ENCODE data around the gene GPATCH11. TPM values are rescaled to one million over a fixed set of nuclear protein-coding genes. Genes with fewer than 3 reads are reported as not detected.

The GPATCH11 gene
- total RNA-seq, 2 experiments from 2014 or later, result 11.6 to 24.5 TPM

- Histone ChIP-seq H3K4me2 (ENCODE audit: low read length) (no peak overlapping the region), H3K4me3 (ENCODE audit: low read depth, low read length, poor library complexity, severe bottlenecking) (no peak overlapping the region), H3K79me2 (ENCODE audit: insufficient read depth, low read depth, low read length) (peaks cover 10% of the 10 kb centered on the region; the same call in 1 of the 2 replicates), H3K27ac (ENCODE audit: low read depth, low read length, poor library complexity, severe bottlenecking) (no peak overlapping the region), H3K9me2 (ENCODE audit: insufficient read depth, low read length) (no peaks in the 10 kb centered on the region), H4K20me1 (ENCODE audit: insufficient read depth, low read length) (no peaks in the 10 kb centered on the region), H3K36me3 (ENCODE audit: insufficient read depth, low read length) (peaks cover 69% of the 10 kb centered on the region), H3K9me3 (ENCODE audit: low read length) (peaks cover 6% of the 10 kb centered on the region; the same call in 1 of the 2 replicates), H2AFZ (ENCODE audit: low read length) (no peak overlapping the region), H3K4me1 (ENCODE audit: insufficient read depth, low read length, poor library complexity, severe bottlenecking) (peaks cover 16% of the 10 kb centered on the region)
- DNase-seq (ENCODE audit: low spot score), result no peak
- TF ChIP-seq EZH2phosphoT487 (IDR thresholded peaks at IDR 0.05; ENCODE audit: borderline replicate concordance, low read depth, low read length) (no peak), CTCF (conservative IDR thresholded peaks at IDR 0.05; ENCODE audit: low read length) (no peak)
- intact Hi-C loops (cut with micrococcal nuclease; ENCODE audit: unreplicated experiment), result no loop called here
- POLR2A ChIA-PET, result interaction anchor here (0.7 to 1.5 kb wide), 2 partner anchors 11 to 625 kb away, joined by 3 to 8 read pairs; partner anchors contain the start of genes GPATCH11 and HEATR5B
- CTCF ChIA-PET (ENCODE audit: unreplicated experiment), result no interaction called here
- BruUV-seq (replicated peaks), result TSS peak; percentile 54
Measured at GRCh38 chr2:37096568-37096967, 12.2 kb downstream of the GPATCH11 start.

- DNase-seq (ENCODE audit: low spot score), result no peak
- H3K79me2 ChIP-seq (ENCODE audit: insufficient read depth, low read depth, low read length), result no peaks in the 10 kb centered on the region
- H3K4me1 ChIP-seq (ENCODE audit: insufficient read depth, low read length, poor library complexity, severe bottlenecking), result peaks cover under 1% of the 10 kb centered on the region
- intact Hi-C loops (cut with micrococcal nuclease; ENCODE audit: unreplicated experiment), result no loop called here
- no peaks in the 10 kb centered on the region for H4K20me1 ChIP-seq (ENCODE audit: insufficient read depth, low read length)
- peaks cover 58% of the 10 kb centered on the region for H3K36me3 ChIP-seq (ENCODE audit: insufficient read depth, low read length)
- no TSS peak for BruUV-seq (replicated peaks)
- no peak overlapping the region for H3K4me3 ChIP-seq (ENCODE audit: low read depth, low read length, poor library complexity, severe bottlenecking)
- no peak overlapping the region for H3K4me2 ChIP-seq (ENCODE audit: low read length)
- H2AFZ ChIP-seq (ENCODE audit: low read length), result no peak overlapping the region
- ChIA-PET POLR2A (no interaction called here), CTCF (ENCODE audit: unreplicated experiment) (no interaction called here)
- H3K9me3 ChIP-seq (ENCODE audit: low read length), result no peaks in the 10 kb centered on the region
- no peaks in the 10 kb centered on the region for H3K9me2 ChIP-seq (ENCODE audit: insufficient read depth, low read length)
- no peak overlapping the region for H3K27ac ChIP-seq (ENCODE audit: low read depth, low read length, poor library complexity, severe bottlenecking)
- no peak for TF ChIP-seq CTCF (conservative IDR thresholded peaks at IDR 0.05; ENCODE audit: low read length)
- no peak for TF ChIP-seq EZH2phosphoT487 (IDR thresholded peaks at IDR 0.05; ENCODE audit: borderline replicate concordance, low read depth, low read length)
Measured at GRCh38 chr2:37098416-37099118, 14.2 kb downstream of the GPATCH11 start.

GRCh38 chr2:37100054-37100453 is 15.7 kb downstream of the GPATCH11 start:
- no peaks in the 10 kb centered on the region for H4K20me1 ChIP-seq (ENCODE audit: insufficient read depth, low read length)
- intact Hi-C loops (cut with micrococcal nuclease; ENCODE audit: unreplicated experiment), result no loop called here
- no peak for TF ChIP-seq EZH2phosphoT487 (IDR thresholded peaks at IDR 0.05; ENCODE audit: borderline replicate concordance, low read depth, low read length)
- TF ChIP-seq CTCF (conservative IDR thresholded peaks at IDR 0.05; ENCODE audit: low read length), result no peak
- POLR2A ChIA-PET, result interaction anchor here (0.6 kb wide), 1 partner anchor 312 kb away, joined by 3 read pairs; no protein-coding TSS in a partner anchor
- BruUV-seq (replicated peaks), result no TSS peak
- no peak overlapping the region for H3K4me3 ChIP-seq (ENCODE audit: low read depth, low read length, poor library complexity, severe bottlenecking)
- no peak overlapping the region for H3K4me2 ChIP-seq (ENCODE audit: low read length)
- no peak for DNase-seq (ENCODE audit: low spot score)
- no peaks in the 10 kb centered on the region for H3K4me1 ChIP-seq (ENCODE audit: insufficient read depth, low read length, poor library complexity, severe bottlenecking)
- no peaks in the 10 kb centered on the region for H3K9me2 ChIP-seq (ENCODE audit: insufficient read depth, low read length)
- CTCF ChIA-PET (ENCODE audit: unreplicated experiment), result no interaction called here
- peaks cover 43% of the 10 kb centered on the region for H3K36me3 ChIP-seq (ENCODE audit: insufficient read depth, low read length)
- H2AFZ ChIP-seq (ENCODE audit: low read length), result no peak overlapping the region
- H3K9me3 ChIP-seq (ENCODE audit: low read length), result no peaks in the 10 kb centered on the region
- H3K27ac ChIP-seq (ENCODE audit: low read depth, low read length, poor library complexity, severe bottlenecking), result no peak overlapping the region
- H3K79me2 ChIP-seq (ENCODE audit: insufficient read depth, low read depth, low read length), result no peaks in the 10 kb centered on the region

Data from OCI-LY7 (cell line).